Smooth muscle cell (in vitro differentiated cells): ENCODE results near the gene AP1S3. TPM values are rescaled to one million over a fixed set of nuclear protein-coding genes. Genes with fewer than 3 reads are reported as not detected.

ENCODE experiments used
- DNase-seq: peaks from one replicate; lab custom pipeline; 2025; ENCODE audit not compliant: unreplicated experiment; lab: John Stamatoyannopoulos, UW
- H2AFZ ChIP-seq: fragments of 200-600 bp; sonication (generic); 2 replicates; pipeline ENCODE4 v1.6.0; 2016; ENCODE audit warnings: antibody characterized with exemption, low read depth, mild to moderate bottlenecking
- H3F3A ChIP-seq: fragments of 200-600 bp; sonication (generic); 2 replicates; pipeline ENCODE4 v1.6.0; 2017; ENCODE audit warnings: antibody characterized with exemption, low read depth
- H3K27ac ChIP-seq: fragments of 200-600 bp; sonication (generic); 2 replicates; pipeline ENCODE4 v1.5.1; 2016; ENCODE audit warnings: low read depth, mild to moderate bottlenecking
- H3K27me3 ChIP-seq: fragments of 200-600 bp; sonication (generic); 2 replicates; pipeline ENCODE4 v1.6.1; 2016; ENCODE audit warnings: low read depth, mild to moderate bottlenecking
- H3K36me3 ChIP-seq: fragments of 200-600 bp; sonication (generic); 2 replicates; pipeline ENCODE4 v1.5.1; 2016; ENCODE audit warnings: low read depth
- H3K4me1 ChIP-seq: fragments of 200-600 bp; sonication (generic); 2 replicates; pipeline ENCODE4 v1.5.1; 2016; ENCODE audit warnings: low read depth
- H3K4me2 ChIP-seq: fragments of 200-600 bp; sonication (generic); 2 replicates; pipeline ENCODE4 v1.6.0; 2016; ENCODE audit warnings: mild to moderate bottlenecking
- H3K4me3 ChIP-seq: fragments of 200-600 bp; sonication (generic); 2 replicates; pipeline ENCODE4 v1.5.1; 2016; ENCODE audit warnings: mild to moderate bottlenecking
- H3K79me2 ChIP-seq: fragments of 200-600 bp; sonication (generic); 2 replicates; pipeline ENCODE4 v1.6.0; 2016; ENCODE audit warnings: low read depth, mild to moderate bottlenecking
- H3K9ac ChIP-seq: fragments of 200-600 bp; sonication (generic); 2 replicates; pipeline ENCODE4 v1.6.0; 2016; ENCODE audit warnings: low read depth
- H3K9me3 ChIP-seq: fragments of 200-600 bp; sonication (generic); replicated peaks from 2 replicates; pipeline ENCODE4 v1.5.1; 2016; ENCODE audit warnings: low read depth
- H4K20me1 ChIP-seq: fragments of 200-600 bp; sonication (generic); 2 replicates; pipeline ENCODE4 v1.6.0; 2016; ENCODE audit warnings: low read depth
- WGBS: methylation state at CpG from one replicate; pipeline ENCODE4 v1.1.7; 2016; ENCODE audit warnings: low lambda C conversion rate; 5-methylcytosine and 5-hydroxymethylcytosine counted together
- polyA plus RNA-seq: library from polyadenylated mRNA; unstranded; fragments of >200 nt; fragmentation: Nextera tagmentation; extraction: Ambion mirVana; gene quantifications from 2 replicates; pipeline ENCODE4 v1.2.1, GENCODE V29; 2016
- total RNA-seq: library from RNA; depleted of rRNA; stranded (reverse); fragments of >200 nt; gene quantifications from 2 replicates; pipeline ENCODE4 v1.2.3, GENCODE V29; 2014
- TF ChIP-seq, protein P1 (sequence below): fragments of 200-600 bp; sonication (generic); IDR thresholded peaks from 2 replicates; pipeline ENCODE4 v1.5.1; 2017; ENCODE audit warnings: borderline replicate concordance, mild to moderate bottlenecking, antibody characterized with exemption; ENCODE audit not compliant: insufficient read depth, poor library complexity, severe bottlenecking

AP1S3 gene
- total and polyA plus RNA-seq, 2 experiments from 2014 or later = 1.4 to 11.4 TPM

DNA sequence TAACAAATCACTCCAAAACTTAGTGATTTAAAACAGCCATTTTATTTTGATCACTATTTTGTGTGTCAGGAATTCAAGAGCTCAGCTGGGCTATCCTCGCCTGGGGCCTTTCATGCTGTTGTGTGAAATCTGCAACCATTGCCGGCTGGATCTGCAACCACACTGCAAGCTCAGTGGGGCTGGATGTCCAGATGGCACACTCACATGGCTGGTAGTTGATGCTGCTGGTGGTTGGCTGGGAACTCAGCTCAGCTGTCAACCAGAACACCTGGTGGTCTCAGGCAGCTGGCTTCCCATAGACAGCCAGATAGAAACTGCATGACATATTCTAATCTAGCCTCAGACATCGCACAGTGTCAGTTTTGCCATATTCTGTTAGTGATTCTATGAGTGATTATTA, 30.6 kb upstream of the AP1S3 start:
- no peak overlapping the region for H3K9ac ChIP-seq
- WGBS = 97% methylated on average over 3 of the region's 3 CpGs

DNA sequence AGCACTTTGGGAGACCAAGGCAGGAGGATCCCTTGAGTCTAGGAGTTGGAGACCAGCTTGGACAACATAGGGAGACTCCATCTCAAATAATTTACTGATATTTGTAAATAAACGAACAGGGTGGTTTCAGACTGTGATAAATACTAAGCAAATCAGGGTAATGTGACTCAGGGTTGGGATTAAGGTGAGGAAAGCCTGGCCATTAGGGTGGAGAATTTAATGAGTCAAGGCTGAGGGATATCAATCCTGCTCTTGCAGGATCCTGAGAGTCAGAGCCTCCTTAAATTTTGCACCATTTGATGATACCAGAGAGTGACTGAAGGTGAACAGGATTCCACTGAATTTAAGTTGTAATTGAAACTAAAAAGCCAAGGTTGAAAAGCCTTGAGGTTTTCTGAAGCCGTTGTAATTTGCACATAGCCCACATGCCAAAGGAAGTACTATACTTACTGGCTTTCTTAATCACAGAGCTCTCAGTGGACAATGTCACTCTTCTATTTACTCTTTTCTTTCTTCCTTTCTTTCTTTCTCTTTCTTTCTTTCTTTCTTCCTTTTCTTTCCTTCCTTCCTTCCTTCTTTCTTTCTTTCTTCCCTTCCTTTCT, 28.6 kb upstream of the AP1S3 start:
- Histone ChIP-seq H3K36me3 (no peaks in the 10 kb centered on the region), H2AFZ (no peak overlapping the region), H4K20me1 (no peaks in the 10 kb centered on the region), H3K4me3 (no peak overlapping the region), H3K4me2 (no peak overlapping the region), H3K79me2 (no peaks in the 10 kb centered on the region), H3K9me3 (no peaks in the 10 kb centered on the region), H3K27ac (no peak overlapping the region), H3K27me3 (no peaks in the 10 kb centered on the region), H3K4me1 (no peaks in the 10 kb centered on the region), H3K9ac (no peak overlapping the region), H3F3A (peaks cover 5% of the 10 kb centered on the region)
- 73% methylated on average over 2 of the region's 2 CpGs for WGBS
- no peak for DNase-seq
- TF ChIP-seq, protein P1, sequence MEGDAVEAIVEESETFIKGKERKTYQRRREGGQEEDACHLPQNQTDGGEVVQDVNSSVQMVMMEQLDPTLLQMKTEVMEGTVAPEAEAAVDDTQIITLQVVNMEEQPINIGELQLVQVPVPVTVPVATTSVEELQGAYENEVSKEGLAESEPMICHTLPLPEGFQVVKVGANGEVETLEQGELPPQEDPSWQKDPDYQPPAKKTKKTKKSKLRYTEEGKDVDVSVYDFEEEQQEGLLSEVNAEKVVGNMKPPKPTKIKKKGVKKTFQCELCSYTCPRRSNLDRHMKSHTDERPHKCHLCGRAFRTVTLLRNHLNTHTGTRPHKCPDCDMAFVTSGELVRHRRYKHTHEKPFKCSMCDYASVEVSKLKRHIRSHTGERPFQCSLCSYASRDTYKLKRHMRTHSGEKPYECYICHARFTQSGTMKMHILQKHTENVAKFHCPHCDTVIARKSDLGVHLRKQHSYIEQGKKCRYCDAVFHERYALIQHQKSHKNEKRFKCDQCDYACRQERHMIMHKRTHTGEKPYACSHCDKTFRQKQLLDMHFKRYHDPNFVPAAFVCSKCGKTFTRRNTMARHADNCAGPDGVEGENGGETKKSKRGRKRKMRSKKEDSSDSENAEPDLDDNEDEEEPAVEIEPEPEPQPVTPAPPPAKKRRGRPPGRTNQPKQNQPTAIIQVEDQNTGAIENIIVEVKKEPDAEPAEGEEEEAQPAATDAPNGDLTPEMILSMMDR = no peak

More for the DNA sequence above, 30.6 kb upstream of the AP1S3 start:
- Histone ChIP-seq H3K9me3 (no peaks in the 10 kb centered on the region), H3K4me3 (no peak overlapping the region), H3F3A (peaks cover 2% of the 10 kb centered on the region), H3K4me2 (no peak overlapping the region), H3K4me1 (no peaks in the 10 kb centered on the region), H2AFZ (no peak overlapping the region), H4K20me1 (no peaks in the 10 kb centered on the region), H3K27me3 (no peaks in the 10 kb centered on the region), H3K36me3 (no peaks in the 10 kb centered on the region), H3K79me2 (no peaks in the 10 kb centered on the region), H3K27ac (no peak overlapping the region)
- no peak for DNase-seq
- TF ChIP-seq, protein P1 = no peak

DNA sequence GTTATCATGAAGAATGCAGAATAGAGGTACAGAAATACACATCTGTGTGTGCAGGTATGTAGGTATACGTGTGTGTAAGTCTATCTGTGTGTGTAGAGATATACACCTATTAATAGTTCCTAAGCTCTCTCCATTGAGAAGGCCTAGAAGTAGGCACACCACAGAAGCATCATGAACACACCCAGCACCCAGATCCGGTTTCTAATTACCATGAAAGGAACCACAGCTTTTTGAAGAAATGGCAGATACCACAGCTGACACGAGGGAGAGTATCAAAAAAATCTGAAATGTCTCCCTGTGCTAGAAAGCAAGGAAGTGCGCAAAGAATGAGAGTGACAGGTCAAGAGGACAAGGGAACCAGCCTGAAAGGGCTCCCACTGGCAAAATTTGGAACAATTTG, 27.7 kb upstream of the AP1S3 start:
- H3K79me2 ChIP-seq = no peaks in the 10 kb centered on the region
- 96% methylated on average over 4 of the region's 4 CpGs for WGBS

DNA sequence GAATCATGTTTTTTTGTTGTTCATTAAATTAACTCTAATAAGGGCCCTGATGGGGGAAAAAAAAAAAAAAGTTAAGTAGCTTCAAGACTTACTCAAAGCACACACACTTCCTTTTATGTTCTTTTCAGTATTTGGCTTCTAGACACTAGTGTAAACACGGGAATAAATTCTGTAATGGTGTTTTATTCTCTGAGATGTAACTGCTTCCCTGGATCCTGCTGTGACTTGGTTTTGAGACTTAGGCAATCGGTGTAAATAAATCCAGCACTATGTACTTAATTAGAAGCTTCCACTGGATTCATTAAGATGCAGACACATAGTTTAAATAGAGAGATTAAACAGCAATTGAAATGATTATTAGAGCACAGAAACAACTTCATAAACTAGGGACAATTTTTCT, 26.1 kb upstream of the AP1S3 start:
- Histone ChIP-seq H3F3A (peaks cover 5% of the 10 kb centered on the region), H3K36me3 (no peaks in the 10 kb centered on the region), H3K4me3 (no peak overlapping the region), H3K27ac (no peak overlapping the region), H3K9me3 (no peaks in the 10 kb centered on the region), H2AFZ (no peak overlapping the region), H3K4me2 (no peak overlapping the region), H3K9ac (no peak overlapping the region), H3K79me2 (no peaks in the 10 kb centered on the region), H3K27me3 (no peaks in the 10 kb centered on the region), H4K20me1 (no peaks in the 10 kb centered on the region), H3K4me1 (peaks cover 5% of the 10 kb centered on the region)
- TF ChIP-seq, protein P1 = no peak
- WGBS = 85% methylated on average over 2 of the region's 2 CpGs
- DNase-seq = no peak

More for the DNA sequence above, 27.7 kb upstream of the AP1S3 start:
- Histone ChIP-seq H3K36me3 (no peaks in the 10 kb centered on the region), H3K9ac (no peak overlapping the region), H3K4me1 (no peaks in the 10 kb centered on the region), H3K27me3 (no peaks in the 10 kb centered on the region), H3F3A (peaks cover 5% of the 10 kb centered on the region), H4K20me1 (no peaks in the 10 kb centered on the region), H3K4me3 (no peak overlapping the region), H3K27ac (no peak overlapping the region), H3K4me2 (no peak overlapping the region), H3K9me3 (no peaks in the 10 kb centered on the region), H2AFZ (no peak overlapping the region)
- TF ChIP-seq, protein P1 = no peak
- no peak for DNase-seq
